Peyer's patch (tissue), 4 donors: ENCODE data around the gene TAP2. TPM values are rescaled to one million over a fixed set of nuclear protein-coding genes. Genes with fewer than 3 reads are reported as not detected.

ENCODE experiments used
- DNase-seq, 3 donors: peaks; one replicate each; pipeline ENCODE4 v3.0.0-alpha.2; 2017 to 2019
- H3K27ac ChIP-seq, 4 donors: fragments of 200-600 bp; sonication (generic); one replicate each; pipeline ENCODE4 v1.5.1; 2016 to 2019
- H3K27me3 ChIP-seq, 2 donors: fragments of 200-600 bp; sonication (generic); one replicate each; pipeline ENCODE4 v1.5.1; 2019
- H3K36me3 ChIP-seq, 3 donors: fragments of 200-600 bp; sonication (generic); one replicate each; pipeline ENCODE4 v1.5.1; 2016 to 2019
- H3K4me1 ChIP-seq, 4 donors: fragments of 200-600 bp; sonication (generic); one replicate each; pipeline ENCODE4 v1.5.1; 2016 to 2019
- H3K4me3 ChIP-seq, 4 donors: fragments of 200-600 bp; sonication (generic); 1 replicate in 3 of 4; 2 replicates in 1 of 4; pipeline ENCODE4 v1.5.1; 2016 to 2019; ENCODE audit warnings: mild to moderate bottlenecking in 1 of 4
- H3K9me3 ChIP-seq, 4 donors: fragments of 200-600 bp; sonication (generic); one replicate each; pipeline ENCODE4 v1.5.1; 2016 to 2019; ENCODE audit warnings: mild to moderate bottlenecking in 1 of 4
- POLR2A ChIP-seq, 2 donors: fragments of 450-650 bp; IDR thresholded peaks; one replicate each; pipeline ENCODE4 v1.5.1; 2017; ENCODE audit warnings: antibody characterized with exemption in 2 of 2, mild to moderate bottlenecking in 2 of 2, moderate library complexity in 2 of 2
- total RNA-seq, 4 donors: library from RNA; depleted of rRNA; stranded (reverse); fragments of >200 nt; gene quantifications; one replicate each; pipeline ENCODE4 v1.1.0, GENCODE V29; 2016
- TF ChIP-seq, protein P1 (sequence below), 6 experiments: fragments of 450-650 bp in 4 of 6; fragments of 200-600 bp in 2 of 6; sonication (generic) in 1 of 6; IDR thresholded peaks; one replicate each; pipeline ENCODE4 v1.5.1; 2017 to 2019; ENCODE audit warnings: antibody characterized with exemption in 6 of 6, mild to moderate bottlenecking in 3 of 6, moderate library complexity in 1 of 6

The TAP2 gene
- total RNA-seq, 4 donors from 2014 or later = 16.5 to 53.2 (median 39.4) TPM

- H3K4me1 ChIP-seq = peaks cover 0 to 18% (median 2%) of the 10 kb centered on the region in 4 donors
- H3K4me3 ChIP-seq = no peak overlapping the region
- no peak for DNase-seq
- no peak overlapping the region for H3K27ac ChIP-seq
- TF ChIP-seq, protein P1, sequence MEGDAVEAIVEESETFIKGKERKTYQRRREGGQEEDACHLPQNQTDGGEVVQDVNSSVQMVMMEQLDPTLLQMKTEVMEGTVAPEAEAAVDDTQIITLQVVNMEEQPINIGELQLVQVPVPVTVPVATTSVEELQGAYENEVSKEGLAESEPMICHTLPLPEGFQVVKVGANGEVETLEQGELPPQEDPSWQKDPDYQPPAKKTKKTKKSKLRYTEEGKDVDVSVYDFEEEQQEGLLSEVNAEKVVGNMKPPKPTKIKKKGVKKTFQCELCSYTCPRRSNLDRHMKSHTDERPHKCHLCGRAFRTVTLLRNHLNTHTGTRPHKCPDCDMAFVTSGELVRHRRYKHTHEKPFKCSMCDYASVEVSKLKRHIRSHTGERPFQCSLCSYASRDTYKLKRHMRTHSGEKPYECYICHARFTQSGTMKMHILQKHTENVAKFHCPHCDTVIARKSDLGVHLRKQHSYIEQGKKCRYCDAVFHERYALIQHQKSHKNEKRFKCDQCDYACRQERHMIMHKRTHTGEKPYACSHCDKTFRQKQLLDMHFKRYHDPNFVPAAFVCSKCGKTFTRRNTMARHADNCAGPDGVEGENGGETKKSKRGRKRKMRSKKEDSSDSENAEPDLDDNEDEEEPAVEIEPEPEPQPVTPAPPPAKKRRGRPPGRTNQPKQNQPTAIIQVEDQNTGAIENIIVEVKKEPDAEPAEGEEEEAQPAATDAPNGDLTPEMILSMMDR (IDR thresholded peaks at IDR 0.05) = no peak
- no peak for TF ChIP-seq POLR2A (IDR thresholded peaks at IDR 0.05)
- peaks cover 0 to 40% (median 0%) of the 10 kb centered on the region in 3 donors for H3K36me3 ChIP-seq
- H3K9me3 ChIP-seq = no peaks in the 10 kb centered on the region
- H3K27me3 ChIP-seq = no peaks in the 10 kb centered on the region
These were observed 19.7 kb upstream of the TAP2 start for GRCh38 chr6:32858194-32858593.

GRCh38 chr6:32857156-32857891, 18.8 kb upstream of the TAP2 start:
- Histone ChIP-seq H3K27ac (no peak overlapping the region), H3K36me3 (peaks cover 0 to 40% (median 0%) of the 10 kb centered on the region in 3 donors)
- DNase-seq = no peak

GRCh38 chr6:32855467-32856174, 17.1 kb upstream of the TAP2 start:
- Histone ChIP-seq H3K4me3 (peak overlapping the region in 2 of 4 donors; percentile 96 to 99), H3K27ac (peak overlapping the region; percentile 97 to 100 (median 98)), H3K4me1 (peaks cover 0 to 29% (median 9%) of the 10 kb centered on the region in 4 donors), H3K36me3 (peaks cover 0 to 46% (median 0%) of the 10 kb centered on the region in 3 donors), H3K27me3 (no peaks in the 10 kb centered on the region), H3K9me3 (no peaks in the 10 kb centered on the region)
- TF ChIP-seq, protein P1 (IDR thresholded peaks at IDR 0.05) = peak in 2 of 6 experiments; percentile 16 to 49
- TF ChIP-seq POLR2A (IDR thresholded peaks at IDR 0.05) = no peak
- no peak for DNase-seq

More at GRCh38 chr6:32857156-32857891, 18.8 kb upstream of the TAP2 start:
- no peak overlapping the region for H3K4me3 ChIP-seq
- no peaks in the 10 kb centered on the region for H3K9me3 ChIP-seq
- H3K27me3 ChIP-seq = no peaks in the 10 kb centered on the region
- H3K4me1 ChIP-seq = peaks cover 0 to 20% (median 2%) of the 10 kb centered on the region in 4 donors
- TF ChIP-seq, protein P1 (IDR thresholded peaks at IDR 0.05) = no peak
- no peak for TF ChIP-seq POLR2A (IDR thresholded peaks at IDR 0.05)

DNA sequence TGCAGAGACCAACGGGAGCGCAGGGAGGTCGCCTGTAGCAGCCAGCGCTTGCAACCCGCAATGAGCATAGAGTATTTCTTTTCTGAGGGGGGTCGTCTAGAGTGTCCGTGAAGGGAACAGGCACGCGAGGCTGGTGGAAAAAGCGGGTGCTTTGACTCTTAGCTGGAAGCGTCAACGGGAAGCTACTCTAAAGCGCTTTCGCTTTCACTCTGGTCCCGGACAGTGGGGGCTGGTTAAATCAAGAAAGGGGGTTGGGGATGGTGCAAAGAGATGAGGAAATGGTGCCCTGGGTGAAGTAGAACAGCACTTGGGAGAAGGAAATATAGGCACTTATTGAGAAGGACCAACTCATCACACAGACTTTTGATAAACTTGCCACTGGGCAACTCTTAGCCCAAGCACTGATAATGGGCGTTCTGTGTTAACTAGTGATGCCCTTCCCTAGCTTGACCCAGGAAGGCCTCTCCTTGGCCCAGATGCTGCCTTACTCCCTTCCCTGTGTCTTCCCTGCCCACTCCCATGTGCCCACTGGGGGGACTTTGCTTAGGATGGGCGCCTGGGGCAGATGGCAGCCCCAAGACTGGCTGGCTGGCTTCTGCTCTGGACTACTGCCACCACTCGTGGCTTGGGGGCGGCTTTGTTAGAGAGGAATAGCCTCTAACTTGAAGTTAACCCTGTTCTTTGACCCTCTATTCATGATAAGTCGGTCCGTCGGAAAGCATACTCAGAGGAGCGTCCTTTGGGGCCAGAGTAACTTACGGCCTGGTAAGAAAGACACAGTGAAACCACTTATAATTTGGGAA, 16.0 kb upstream of the TAP2 start:
- Histone ChIP-seq H3K36me3 (peaks cover 0 to 49% (median 0%) of the 10 kb centered on the region in 3 donors), H3K9me3 (no peaks in the 10 kb centered on the region), H3K4me3 (peak overlapping the region; percentile 95 to 99 (median 96)), H3K27ac (peak overlapping the region; percentile 97 to 100 (median 98)), H3K27me3 (no peaks in the 10 kb centered on the region), H3K4me1 (peaks cover 0 to 29% (median 9%) of the 10 kb centered on the region in 4 donors)
- peak in 2 of 3 donors; percentile 72 to 83 for DNase-seq
- TF ChIP-seq, protein P1 (IDR thresholded peaks at IDR 0.05) = peak in 1 of 6 experiments; percentile 5
- TF ChIP-seq POLR2A (IDR thresholded peaks at IDR 0.05) = no peak
